Epithelial cell of proximal tubule (primary cell): Measurements from ENCODE around the gene BOD1L2. TPM values are rescaled to one million over a fixed set of nuclear protein-coding genes. Genes with fewer than 3 reads are reported as not detected.

Experiments used
- DNase-seq: peaks from one replicate; pipeline ENCODE4 v3.0.0-alpha.2; 2011; ENCODE audit warnings: low read depth
- H3K4me3 ChIP-seq: 2 replicates; pipeline ENCODE4 v1.5.1; 2011; ENCODE audit warnings: low read depth, mild to moderate bottlenecking, low read length
- total RNA-seq: library from RNA; depleted of rRNA; stranded (reverse); fragments of >200 nt; gene quantifications from 2 replicates; pipeline ENCODE4 v1.2.3, GENCODE V29; 2015
- TF ChIP-seq, protein P1 (sequence below): conservative IDR thresholded peaks from 2 replicates; pipeline ENCODE4 v1.5.1; 2012; ENCODE audit warnings: low read depth, mild to moderate bottlenecking, low read length

Gene BOD1L2
- total RNA-seq, 1 donor from 2014 or later: not detected

DNA sequence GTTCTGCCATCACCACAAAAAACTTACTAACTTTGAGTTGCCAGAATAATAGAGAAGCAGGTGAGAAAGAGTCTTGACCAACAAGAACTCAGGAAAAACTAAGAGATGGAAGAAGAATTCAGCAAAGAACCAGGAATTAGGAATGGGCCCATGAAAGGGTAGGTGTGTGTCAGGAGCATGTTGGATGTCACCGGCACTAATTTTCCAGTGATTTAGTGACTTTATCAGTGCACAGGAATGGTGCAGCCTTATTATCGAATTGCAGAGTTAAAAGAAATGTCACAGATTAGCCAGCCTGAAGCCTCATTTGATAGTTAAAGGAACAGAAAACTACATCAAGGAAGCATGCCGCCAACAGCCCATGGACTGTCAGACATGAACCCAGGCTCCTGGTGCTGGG lies 9.0 kb upstream of the BOD1L2 start:
- TF ChIP-seq, protein P1, sequence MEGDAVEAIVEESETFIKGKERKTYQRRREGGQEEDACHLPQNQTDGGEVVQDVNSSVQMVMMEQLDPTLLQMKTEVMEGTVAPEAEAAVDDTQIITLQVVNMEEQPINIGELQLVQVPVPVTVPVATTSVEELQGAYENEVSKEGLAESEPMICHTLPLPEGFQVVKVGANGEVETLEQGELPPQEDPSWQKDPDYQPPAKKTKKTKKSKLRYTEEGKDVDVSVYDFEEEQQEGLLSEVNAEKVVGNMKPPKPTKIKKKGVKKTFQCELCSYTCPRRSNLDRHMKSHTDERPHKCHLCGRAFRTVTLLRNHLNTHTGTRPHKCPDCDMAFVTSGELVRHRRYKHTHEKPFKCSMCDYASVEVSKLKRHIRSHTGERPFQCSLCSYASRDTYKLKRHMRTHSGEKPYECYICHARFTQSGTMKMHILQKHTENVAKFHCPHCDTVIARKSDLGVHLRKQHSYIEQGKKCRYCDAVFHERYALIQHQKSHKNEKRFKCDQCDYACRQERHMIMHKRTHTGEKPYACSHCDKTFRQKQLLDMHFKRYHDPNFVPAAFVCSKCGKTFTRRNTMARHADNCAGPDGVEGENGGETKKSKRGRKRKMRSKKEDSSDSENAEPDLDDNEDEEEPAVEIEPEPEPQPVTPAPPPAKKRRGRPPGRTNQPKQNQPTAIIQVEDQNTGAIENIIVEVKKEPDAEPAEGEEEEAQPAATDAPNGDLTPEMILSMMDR: no peak
- H3K4me3 ChIP-seq: no peak overlapping the region
- DNase-seq: no peak

DNA sequence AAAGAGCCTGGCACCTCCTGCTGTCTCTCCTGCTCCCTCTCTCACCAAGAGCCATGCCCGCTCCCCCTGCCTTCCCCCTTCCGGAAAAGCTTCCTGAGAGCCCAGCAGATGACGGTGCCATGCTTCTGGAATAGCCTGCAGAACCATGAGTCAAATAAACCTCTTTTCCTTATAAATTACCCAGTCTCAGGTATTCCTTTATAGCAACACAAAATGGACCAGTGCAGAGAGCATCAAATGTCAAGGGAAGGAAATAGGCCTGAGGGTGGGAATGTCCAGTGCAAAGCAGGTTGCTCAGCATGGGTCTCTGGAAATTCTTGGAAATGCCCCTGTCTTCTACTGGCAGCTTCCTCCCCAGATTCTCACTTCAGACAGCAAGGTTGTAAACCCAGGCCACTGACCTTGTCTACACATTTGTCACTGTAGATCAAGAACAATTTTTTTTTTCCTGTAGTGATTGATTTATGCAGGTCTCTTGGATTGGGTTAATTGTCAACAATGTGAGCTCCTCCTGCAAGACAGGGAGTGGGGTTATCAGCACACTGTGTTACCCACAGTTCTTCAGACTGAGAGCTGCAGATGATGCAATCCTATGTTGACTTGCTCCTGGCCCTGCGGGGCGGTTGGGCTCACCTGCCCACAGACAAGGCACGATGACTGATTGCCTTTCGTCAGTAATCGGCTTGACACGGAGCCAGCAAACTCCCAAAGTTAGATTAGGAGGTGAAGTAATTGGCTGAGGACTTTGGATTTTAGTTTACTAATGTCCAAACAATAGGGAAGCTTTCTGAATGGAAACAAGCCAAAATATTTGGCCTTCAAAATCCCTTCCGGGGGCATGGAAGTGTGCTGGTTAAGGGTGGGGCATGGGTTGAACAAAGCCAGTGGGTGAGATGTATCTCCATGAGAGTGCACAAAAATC lies 5.4 kb upstream of the BOD1L2 start:
- TF ChIP-seq, protein P1: no peak
- no peak for DNase-seq
- no peak overlapping the region for H3K4me3 ChIP-seq

DNA sequence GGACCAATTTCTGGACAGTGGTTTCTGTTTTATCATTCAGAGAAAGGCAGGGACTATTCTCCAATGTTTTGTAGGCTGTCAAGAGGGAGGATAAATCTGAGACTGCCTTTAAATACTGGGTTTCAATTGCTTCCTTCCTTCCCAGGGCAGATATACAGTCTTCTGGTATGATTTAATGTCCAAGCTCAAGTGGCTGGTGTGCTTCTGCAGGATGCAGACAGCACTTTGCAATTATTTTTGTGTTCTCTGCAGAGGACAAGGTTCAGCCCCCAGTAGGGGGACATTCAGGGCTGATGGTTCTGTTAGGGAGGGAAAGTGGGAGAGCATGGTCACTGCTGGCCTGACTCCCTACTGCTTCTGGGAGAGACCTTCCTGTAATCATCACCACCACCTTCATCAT lies 4.6 kb upstream of the BOD1L2 start:
- no peak for DNase-seq
- TF ChIP-seq, protein P1: no peak
- H3K4me3 ChIP-seq: no peak overlapping the region

DNA sequence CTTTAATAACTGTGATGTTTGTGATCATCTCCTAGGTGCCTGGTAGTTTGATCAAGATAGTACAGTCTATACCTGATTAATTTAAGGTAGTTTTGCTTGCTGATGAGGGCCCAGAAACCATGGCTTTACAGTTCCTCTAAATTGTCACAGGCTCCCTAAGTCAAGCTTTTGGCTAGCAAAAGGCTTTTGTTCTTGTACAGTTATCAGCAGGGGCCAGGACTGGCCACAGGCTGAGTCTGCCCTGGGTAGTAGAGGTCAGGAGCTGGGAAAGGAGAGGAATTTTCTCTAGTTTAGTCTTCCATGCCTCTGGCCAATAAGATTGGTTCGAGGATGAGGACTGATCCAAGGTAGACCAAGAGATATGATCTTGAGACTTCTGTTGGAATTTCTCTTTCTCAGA lies 3.6 kb upstream of the BOD1L2 start:
- H3K4me3 ChIP-seq: no peak overlapping the region
- no peak for DNase-seq
- TF ChIP-seq, protein P1: no peak

DNA sequence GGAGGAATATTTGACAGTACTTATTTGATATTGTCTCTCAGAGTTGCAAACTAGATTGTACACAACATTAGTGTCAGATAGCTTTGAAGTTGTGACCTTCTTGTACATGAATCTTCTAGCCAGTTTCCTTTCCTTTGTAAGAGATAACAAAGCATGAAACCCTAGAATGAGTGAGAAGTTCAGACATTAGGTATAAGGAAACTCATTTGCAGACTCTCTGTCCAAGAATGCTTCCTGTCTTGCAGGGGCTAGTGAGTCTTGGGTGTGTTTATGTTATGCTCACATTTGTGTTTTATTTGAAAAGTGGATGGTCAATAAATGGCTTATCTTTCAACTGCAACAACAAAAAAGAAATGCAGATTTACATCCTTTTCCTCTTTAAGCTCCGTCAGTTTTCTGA lies 1.4 kb downstream of the BOD1L2 start:
- H3K4me3 ChIP-seq: no peak overlapping the region
- TF ChIP-seq, protein P1: no peak
- DNase-seq: no peak

DNA sequence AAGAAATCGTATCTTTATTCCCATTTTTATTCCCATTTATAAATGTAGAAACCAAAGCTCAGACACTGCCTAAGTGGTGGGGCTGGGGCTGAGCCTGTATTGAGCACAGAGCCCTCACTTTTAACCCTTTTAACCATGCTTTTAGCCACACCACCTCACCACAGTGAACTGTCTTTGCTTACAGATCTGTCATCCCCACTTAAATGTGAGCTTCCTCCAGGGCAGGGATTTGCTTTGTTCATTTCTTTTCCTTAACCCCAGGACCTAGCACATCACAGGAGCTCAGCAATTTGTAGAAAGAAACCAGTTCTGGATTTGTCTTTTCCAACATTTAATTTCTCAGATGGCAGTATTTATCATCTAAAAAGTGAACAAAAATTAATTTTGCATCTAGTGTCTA lies 2.2 kb downstream of the BOD1L2 start:
- no peak overlapping the region for H3K4me3 ChIP-seq
- TF ChIP-seq, protein P1: no peak
- no peak for DNase-seq

DNA sequence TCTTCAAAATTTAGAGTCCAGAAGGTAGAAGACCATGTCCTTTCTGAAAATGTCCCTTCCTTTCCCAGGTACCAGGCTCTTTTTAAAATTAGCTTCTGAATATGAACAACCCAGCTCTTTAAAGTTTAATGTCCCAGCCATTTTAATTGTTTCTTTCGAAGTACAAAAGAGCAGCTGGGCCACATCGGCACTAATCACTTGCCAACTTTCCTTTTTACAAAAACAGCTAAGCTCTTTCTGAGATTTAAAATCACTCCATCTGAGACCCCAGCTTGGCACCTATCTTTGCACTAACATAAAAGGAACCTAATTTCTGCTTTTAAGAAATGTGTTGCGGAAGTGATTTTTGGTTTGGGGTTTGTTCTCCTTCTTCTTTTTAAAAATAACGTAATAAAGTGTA lies 2.6 kb downstream of the BOD1L2 start:
- no peak overlapping the region for H3K4me3 ChIP-seq
- no peak for DNase-seq
- TF ChIP-seq, protein P1: no peak
